AG09319 (cell line): ENCODE data around the gene DHRS2.

Experiments
- DNase-seq: peaks from one replicate; pipeline ENCODE4 v3.0.0-alpha.2; 2010; ENCODE audit warnings: low read depth; ENCODE audit errors: extremely low read depth
- TF ChIP-seq, protein P1 (sequence below): IDR thresholded peaks from 2 replicates; pipeline ENCODE4 v1.5.1; 2011; ENCODE audit warnings: low read depth, mild to moderate bottlenecking, inconsistent platforms, low read length, moderate library complexity

DHRS2 gene

DNA sequence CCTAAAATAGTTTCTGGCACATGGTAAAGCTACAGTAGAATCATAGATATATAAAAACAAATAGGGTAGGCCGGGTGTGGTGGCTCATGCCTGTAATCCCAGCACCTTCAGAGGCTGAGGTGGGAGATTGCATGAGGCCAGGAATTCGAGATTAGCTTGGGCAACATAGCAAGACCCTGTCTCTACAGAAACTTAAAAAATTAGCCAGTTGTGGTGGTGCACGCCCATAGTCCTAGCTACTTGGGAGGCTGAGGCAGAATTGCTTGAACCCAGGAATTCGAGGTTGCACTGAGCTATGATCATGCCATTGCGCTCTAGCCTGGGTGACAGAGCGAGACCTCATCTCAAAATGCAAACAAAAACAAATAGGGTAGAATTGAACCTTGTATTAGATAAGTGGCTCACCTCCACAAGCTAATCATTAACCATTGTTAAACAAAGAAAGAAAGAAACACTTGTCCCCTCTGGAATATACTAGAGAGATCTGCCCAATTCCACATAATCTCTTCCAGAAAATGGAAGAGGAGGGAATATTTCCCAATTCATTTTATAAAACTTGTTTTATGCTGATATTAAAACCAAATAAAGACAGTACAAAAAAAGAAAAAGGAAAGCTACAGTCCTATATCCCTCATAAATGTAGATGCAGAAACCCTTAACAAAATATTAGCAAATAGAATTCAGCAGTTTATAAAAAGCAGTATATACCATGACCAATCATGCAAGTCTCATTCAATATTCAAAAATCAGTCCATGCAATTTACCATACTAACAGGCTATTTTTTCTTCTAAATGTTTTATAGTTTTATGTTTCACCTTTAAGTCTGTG, 22.7 kb upstream of the DHRS2 start:
- TF ChIP-seq, protein P1, sequence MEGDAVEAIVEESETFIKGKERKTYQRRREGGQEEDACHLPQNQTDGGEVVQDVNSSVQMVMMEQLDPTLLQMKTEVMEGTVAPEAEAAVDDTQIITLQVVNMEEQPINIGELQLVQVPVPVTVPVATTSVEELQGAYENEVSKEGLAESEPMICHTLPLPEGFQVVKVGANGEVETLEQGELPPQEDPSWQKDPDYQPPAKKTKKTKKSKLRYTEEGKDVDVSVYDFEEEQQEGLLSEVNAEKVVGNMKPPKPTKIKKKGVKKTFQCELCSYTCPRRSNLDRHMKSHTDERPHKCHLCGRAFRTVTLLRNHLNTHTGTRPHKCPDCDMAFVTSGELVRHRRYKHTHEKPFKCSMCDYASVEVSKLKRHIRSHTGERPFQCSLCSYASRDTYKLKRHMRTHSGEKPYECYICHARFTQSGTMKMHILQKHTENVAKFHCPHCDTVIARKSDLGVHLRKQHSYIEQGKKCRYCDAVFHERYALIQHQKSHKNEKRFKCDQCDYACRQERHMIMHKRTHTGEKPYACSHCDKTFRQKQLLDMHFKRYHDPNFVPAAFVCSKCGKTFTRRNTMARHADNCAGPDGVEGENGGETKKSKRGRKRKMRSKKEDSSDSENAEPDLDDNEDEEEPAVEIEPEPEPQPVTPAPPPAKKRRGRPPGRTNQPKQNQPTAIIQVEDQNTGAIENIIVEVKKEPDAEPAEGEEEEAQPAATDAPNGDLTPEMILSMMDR, result no peak
- DNase-seq, result no peak

DNA sequence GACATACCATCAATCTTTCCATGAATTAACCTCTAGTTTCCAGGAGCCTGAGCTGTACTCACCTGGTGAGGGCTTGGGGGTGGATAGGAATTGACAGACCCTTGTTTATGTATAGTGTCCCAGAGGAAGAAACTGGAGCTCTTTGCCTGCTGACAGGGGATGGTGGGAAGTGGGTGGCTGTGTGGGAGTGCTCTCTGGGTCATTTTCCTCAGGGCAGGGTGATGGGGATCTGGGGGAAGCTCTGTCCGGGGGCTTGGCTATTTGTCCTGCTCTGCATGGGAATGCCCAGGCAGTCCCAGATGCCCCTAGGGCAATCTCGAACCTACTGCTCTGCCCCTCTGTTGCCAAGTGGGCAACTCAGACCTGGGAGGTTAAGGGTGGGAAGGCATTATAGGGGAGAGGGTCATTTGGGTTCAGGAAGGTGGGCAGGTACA, 21.8 kb upstream of the DHRS2 start:
- DNase-seq, result no peak
- TF ChIP-seq, protein P1, result no peak

DNA sequence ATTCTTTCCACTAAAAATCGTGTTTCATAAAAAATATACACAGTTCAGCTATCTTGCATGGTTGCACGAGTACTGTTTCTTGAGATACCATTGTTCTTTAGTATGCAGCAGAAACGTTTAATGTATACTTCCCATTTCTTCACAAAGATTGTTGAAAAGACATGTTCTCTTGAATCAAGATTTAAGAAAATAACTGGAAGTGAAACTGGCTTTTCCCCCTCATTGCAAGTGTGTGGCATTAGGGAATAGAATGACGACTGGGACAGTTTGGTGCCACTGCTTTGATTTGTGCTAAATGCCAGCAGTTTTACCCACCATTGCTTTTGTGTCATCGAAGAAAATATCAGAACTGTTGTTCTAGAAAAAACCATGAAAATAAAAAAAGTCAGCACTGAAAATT, 20.3 kb upstream of the DHRS2 start:
- TF ChIP-seq, protein P1, result no peak
- DNase-seq, result no peak

DNA sequence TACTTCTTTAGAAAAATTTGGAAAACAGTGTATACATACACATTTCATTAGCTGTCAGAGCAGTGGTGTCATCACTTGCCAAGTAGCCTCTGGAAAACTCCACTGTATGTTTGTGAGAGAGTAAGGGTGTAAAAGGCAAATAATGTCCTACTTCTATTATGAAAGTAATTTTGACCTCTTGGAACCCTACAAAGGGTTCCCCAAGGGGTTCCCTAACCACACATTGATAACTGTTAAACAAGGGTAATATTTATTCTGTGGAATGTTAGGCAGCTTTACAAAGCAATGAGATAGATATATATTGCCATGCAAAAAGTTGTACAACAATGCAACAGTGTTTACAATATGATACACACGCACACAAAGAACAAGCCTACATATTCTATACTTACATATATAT, 18.6 kb upstream of the DHRS2 start:
- TF ChIP-seq, protein P1, result no peak
- DNase-seq, result no peak

DNA sequence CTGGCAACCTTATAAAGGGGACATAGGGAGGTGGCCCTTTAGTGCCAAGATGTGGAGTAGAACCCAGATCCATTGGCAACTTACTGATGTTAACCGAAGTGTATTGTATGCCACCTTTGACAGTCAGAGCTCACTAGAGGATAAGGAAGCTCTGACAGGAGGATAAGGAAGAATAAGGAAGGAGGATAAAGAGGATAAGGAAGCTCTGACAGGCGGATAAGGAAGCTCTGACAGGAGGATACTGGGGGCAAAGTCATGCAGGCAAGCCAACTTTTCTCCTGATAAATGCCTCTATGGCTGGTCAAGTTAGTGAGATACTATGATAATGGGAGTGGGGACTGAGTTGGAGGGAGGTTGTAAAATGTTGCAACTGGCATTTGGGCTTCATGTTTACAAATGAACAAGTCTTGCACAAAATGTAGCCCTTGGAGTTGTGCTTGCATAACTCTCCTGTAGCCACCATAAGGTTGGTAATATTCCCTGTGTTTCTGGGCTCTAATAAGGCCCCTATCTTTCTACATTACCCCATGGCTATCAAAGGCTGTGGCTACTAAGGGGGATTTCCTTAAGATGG, 17.7 kb upstream of the DHRS2 start:
- no peak for DNase-seq
- TF ChIP-seq, protein P1, result no peak

DNA sequence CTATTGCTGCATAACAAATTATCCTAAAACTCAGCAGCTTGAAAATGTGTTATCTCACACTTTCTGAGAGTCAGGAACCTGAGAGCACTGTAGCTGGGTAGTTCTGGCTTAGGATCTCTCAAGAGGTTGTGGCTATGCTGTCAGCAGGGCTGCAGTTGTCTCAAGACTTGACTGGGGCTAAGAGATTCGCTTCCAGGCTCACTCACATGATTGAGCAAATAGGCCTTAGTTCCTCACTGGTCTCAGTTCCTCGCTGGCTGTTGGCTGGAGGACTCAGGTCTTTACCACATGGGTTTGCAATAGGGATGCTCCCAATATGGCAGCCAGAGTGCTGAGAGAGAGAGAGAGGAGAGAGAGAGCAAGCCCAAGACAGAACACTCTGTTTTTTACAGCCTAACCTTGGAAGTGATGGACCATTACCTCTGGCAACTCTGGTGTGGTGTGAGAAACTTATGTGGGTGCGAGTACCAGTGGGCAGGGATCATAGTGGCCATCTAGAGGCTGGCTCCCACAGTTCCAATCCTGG, 15.9 kb upstream of the DHRS2 start:
- DNase-seq, result no peak
- TF ChIP-seq, protein P1, result no peak
